DMS79 (cell line): ENCODE results near the gene MRPL50.

Experiments
- DNase-seq: peaks from one replicate; lab custom pipeline; 2025; lab: John Stamatoyannopoulos, UW

MRPL50 gene

GRCh38 chr9:101375546-101375945, 22.9 kb downstream of the MRPL50 start:
- no peak for DNase-seq

GRCh38 chr9:101372327-101373118, 25.9 kb downstream of the MRPL50 start:
- no peak for DNase-seq

GRCh38 chr9:101371813-101372212, 26.6 kb downstream of the MRPL50 start:
- DNase-seq: no peak

DNA sequence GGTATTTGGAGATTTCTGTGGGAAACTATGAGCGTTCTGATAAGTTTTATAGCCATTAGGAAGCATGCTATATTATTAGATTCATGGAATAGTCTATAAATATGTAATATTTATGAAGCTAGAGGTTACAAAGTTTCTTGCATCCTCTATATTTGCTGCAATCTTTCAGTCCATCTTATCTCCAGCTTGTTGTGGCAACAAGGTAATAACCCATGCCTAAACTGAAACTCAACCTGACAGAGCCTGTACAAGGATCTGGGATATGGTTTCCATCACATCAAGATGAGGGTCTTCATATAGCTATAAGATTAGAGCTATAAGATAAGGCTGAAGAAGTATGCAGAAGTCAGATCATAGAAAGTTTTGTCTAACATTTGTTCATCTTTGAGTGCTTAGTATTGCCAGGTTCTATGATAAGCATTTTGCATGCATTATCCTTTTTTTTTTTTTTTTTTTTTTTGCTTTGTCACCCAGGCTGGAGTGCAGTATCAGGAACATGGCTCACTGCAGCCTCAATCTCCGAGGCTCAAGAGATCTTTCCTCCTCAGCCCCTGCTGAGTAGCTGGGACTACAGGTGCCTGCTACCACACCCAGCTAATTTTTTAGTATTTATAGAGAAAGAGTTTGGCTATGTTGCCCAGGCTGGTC, 28.4 kb downstream of the MRPL50 start:
- no peak for DNase-seq

- no peak for DNase-seq
These were observed 29.1 kb downstream of the MRPL50 start for GRCh38 chr9:101369286-101369685.

DNA sequence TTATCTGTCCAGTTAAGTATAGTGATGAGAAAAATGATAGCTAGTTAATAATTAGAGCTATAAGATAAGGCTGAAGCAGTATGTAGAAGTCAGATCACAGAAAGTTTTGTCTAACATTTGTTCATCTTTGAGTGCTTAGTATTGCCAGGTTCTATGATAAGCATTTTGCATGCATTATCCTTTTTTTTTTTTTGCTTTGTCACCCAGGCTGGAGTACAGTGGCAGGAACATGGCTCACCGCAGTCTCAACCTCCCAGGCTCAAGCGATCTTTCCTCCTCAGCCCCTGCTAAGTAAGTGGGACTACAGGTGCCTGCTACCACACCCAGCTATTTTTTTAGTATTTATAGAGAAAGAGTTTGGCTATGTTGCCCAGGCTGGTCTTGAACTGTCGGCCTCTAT, 31.1 kb downstream of the MRPL50 start:
- no peak for DNase-seq

DNA sequence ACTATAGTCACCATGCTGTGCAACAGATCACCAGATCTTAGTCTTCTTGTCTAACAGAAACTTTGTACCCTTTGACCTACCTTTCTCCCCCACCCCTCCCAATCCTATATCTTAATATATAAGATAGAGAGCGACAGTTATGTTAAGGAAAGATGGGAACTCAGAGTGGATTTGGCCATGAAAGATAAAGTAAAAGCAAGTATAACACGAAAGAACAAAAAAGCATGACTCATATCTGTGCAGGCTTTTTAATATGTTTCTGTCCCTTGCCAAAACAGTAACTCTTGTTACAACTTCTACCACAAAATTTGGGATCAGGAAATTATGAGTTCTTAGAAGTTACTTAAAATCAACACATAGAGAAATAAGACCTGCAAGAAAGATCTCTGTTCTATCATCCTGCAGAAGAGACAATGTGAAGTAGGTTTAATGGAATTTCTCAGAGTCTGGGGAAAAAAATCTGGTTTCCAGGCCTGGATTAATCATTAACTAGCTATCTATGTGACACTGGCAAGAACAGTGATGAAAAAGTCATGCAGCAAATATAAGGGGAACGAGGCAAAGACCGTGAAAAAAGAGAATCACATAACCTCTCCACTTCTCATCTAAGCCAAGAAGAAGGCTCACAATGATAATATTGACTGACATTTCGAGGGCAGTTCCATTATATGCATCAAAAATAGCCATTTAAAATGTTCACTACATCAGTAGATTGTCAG, 32.2 kb downstream of the MRPL50 start:
- DNase-seq: no peak

GRCh38 chr9:101365181-101365580, 33.2 kb downstream of the MRPL50 start:
- no peak for DNase-seq

- no peak for DNase-seq
These were observed 36.0 kb downstream of the MRPL50 start for GRCh38 chr9:101362450-101362849.

DNA sequence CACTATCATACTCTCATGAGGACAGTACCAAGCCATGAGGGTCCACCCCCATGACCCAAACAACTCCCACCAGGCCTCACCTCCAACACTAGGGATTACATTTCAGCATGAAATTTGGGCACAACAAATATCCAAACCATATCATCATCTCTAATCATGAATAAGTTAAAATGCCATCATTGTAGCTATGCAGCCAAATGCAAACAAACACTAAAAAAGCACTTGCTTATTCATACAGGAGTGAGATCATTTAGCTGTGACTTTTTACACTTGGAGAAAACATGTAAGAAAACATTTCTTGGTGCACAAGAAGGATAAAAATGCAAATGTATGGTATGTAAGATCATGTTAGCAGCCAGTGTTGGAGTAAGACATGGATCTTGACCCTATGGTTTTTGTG, 37.8 kb downstream of the MRPL50 start:
- no peak for DNase-seq

DNA sequence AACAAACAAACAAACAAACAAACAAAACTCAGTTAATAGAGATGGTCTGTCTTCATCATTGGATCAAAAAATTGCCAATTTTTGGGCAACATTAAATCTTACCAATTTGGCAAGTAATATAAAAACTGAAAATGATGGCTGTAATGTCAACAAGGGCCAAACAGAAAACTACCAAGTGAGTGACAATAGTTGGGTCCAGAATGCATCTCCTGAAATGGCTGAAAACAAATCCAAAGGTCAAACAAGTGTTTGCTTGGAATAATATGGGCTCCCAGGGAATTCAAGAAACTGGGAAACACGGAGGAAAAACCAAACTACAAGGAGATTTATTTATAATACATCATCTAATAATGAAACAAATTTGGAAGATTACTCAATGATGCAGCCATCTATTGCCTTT, 38.7 kb downstream of the MRPL50 start:
- DNase-seq: no peak

- no peak for DNase-seq
These were observed 41.8 kb downstream of the MRPL50 start for GRCh38 chr9:101356619-101357018.

- no peak for DNase-seq
These were observed 43.4 kb downstream of the MRPL50 start for GRCh38 chr9:101354765-101355708.

GRCh38 chr9:101354143-101354764, 44.2 kb downstream of the MRPL50 start:
- DNase-seq: no peak

- no peak for DNase-seq
These were observed 44.7 kb downstream of the MRPL50 start for GRCh38 chr9:101353683-101354082.

GRCh38 chr9:101352892-101353463, 45.4 kb downstream of the MRPL50 start:
- DNase-seq: no peak

GRCh38 chr9:101350285-101350684, 48.1 kb downstream of the MRPL50 start:
- no peak for DNase-seq

- DNase-seq: no peak
These were observed 55.8 kb downstream of the MRPL50 start for GRCh38 chr9:101342595-101342994.

- DNase-seq: no peak
These were observed 56.5 kb downstream of the MRPL50 start for GRCh38 chr9:101341958-101342357.
